GM19035 (cell line): ENCODE results near the gene MIR17HG.
"Not testable (repeated sequence)": the region's sequence is repeated elsewhere in the genome, so short reads cannot be mapped to it uniquely, and the experiment has no call there.

Experiments used
- ATAC-seq: cut with Tn5 transposase; IDR thresholded peaks from one replicate; pipeline ENCODE4 v1.9.1; 2021; ENCODE audit not compliant: unreplicated experiment

Gene MIR17HG

DNA sequence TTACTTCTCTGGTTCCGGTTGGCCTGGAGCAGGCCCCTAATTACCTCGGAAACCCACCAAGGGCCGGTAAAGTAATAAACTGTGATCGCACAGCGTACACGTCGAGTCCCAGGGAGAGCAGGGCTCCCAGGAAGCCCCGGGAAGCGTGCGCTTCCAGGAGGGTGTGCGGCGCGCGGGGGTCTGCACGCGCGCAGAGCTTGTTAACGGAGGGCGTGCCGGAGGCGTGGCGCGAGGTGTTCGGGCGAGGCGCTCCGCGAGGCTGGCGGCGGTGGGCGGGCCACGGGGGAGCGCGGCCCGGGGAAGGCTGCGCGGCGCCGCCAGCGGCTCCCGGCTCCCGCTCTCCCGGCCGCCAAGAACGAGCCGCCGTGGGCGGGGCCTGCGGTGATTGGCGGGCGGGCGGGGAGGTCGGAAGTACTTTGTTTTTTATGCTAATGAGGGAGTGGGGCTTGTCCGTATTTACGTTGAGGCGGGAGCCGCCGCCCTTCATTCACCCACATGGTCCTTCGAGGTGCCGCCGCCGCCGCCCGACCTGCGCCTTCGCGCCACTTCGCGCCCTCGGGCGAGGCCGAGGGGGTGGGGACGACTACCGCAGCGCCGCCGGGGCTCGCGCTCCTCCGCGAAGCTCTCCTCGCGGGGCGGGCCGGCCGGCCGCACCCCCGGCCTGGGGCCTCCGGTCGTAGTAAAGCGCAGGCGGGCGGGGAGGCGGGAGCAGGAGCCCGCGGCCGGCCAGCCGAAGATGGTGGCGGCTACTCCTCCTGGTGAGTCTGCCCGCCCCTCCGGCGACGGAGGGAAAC lies at the start of gene MIR17HG:
TSS of gene MIR17HG (plus strand) at position 486 of the 794 bp plus-strand sequence.
- peak; percentile 49 for ATAC-seq

DNA sequence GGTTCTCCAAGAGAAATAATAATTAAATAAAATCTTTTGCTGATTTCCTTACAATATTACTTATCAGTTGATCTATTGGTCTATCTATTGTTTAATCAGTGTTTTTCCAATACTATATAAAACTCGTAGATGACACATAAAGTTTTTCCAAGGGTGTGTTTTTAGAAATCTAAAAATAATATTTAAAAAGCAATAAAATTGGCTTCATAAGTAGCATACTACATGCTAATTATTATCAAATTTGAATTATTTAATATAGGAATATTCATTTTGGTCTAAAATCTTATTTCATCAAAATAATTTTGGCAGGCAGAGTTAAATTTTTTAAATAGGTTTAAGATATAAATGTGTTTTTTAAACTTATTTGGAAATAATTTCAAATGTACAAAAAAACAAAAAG lies 49.4 kb upstream of the MIR17HG start:
- no peak for ATAC-seq

DNA sequence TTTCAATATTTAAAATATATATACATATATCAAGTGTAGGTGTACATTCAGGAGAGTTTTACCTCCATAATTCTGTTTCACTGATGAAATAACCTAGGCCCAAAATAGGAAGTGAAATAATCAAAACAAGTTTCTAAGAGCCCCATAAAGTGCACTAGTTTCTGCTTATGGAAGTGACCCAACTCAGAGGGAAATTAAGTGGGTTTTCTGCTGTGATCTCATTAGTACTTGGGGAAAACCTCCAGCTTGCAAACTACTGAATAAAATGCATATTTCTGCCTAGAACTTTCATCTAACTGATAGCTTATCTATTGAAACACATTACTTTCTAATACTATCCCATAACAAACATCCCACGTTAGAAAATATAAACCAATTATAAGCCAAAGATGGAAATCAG lies 45.4 kb upstream of the MIR17HG start:
- ATAC-seq: peak; percentile 89

DNA sequence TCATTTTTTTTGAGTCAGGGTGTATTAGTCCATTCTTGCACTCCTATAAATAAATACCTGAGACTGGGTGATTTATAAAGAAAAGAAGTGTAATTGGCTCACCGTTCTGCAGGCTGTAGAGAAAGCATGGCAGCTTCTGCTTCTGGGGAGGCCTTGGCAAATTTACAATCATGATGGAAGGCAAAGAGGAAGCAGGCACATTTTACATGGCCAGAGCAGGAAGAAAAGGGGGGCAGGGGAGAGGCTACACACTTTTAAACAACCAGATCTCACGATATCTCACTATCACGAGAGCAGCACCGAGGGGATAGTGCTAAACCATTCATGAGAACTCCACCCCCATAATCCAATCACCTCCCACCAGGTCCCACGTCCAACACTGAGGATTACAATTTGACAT lies 44.5 kb upstream of the MIR17HG start:
- no peak for ATAC-seq

DNA sequence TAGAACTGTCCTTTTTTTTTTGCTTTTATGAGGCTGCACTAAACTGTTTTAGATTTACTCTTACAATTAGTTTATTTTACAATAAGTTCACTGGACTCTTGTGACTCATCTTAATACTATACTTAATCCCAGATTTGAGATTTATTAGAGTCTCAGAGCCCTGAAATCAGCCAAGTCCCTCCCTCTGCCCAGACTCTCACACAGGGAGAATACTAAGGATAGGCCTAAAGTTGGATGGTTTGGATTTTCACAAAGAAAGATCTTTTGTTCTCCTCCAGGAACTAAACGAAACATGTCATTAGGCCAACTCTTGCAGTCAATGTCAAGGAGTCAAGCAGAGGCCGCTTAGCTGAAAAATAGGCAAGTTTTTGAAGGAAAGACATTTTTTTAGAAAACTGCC lies 42.7 kb upstream of the MIR17HG start:
- no peak for ATAC-seq

DNA sequence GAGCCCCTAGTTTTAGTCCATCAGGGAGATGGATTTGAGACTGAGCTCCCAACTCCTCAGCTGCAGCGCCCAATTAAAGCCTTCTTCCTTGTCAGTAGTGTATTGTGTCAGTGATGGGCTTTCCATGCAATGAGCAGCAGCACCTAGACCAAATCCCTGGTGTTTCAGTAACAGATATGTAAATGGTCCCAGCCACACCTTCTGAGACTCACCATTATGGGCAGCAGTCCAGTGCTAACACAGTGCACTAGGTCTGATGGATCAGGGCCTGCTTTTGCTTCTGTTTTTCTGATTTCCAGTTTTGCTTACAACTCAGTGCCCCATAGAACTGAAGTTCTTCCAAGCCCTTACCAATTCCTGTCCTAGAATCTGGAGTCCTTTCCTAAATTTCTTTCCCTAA lies 41.8 kb upstream of the MIR17HG start:
- ATAC-seq: no peak

DNA sequence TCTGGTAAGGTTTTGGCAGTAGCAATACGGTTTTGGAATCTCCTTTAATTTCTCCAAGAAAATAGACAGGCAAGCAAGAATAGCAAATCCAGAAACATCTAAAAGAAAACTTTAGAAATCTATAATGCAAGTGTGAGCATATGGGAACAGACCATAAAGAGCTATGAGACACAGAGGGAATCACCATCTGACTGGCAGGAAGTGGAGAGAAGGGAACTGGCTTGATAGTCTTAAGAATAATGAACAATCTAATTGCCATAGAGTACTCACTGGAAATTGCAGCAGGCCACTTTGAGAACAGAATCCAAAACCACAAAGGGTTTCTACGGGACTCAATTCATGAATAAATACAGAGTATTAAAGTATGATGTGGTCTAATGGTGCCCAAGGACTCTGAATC lies 39.6 kb upstream of the MIR17HG start:
- no peak for ATAC-seq

DNA sequence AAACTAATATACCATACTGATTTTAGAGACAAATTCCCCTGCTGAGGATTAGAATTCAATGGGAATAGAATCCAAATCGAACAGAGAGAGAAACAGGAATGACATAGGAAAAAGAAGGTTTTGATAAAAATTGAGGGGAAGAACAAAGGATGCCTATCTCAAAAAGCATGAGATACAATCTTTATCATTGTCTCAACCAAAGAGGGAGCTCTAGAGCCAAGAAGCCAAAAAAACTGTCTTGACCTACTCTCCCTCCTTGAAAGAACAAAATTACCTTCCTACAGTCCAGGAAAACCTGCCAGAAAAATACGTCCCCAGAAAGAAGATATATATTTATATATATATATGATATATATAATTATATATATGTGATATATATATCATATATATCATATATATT lies 39.2 kb upstream of the MIR17HG start:
- no peak for ATAC-seq

DNA sequence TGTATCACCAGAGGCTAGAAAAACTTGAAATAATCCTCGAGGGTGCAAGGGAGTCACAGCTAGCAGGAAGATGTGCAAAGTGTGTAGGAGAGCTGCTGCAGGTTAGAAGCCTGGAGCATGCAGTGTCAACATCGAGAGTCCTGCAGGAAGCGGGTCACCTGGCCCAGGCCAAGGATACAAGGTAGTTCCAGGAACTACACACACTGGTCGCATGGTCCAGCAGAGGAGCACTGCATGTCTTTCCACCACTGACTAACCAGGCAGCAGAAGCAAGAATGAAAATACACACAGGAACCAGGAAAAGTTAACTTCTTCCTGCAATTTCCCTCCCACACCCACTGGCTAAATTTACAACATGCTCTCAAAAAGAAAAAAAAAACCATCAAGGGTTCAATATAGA lies 36.0 kb upstream of the MIR17HG start:
- no peak for ATAC-seq

DNA sequence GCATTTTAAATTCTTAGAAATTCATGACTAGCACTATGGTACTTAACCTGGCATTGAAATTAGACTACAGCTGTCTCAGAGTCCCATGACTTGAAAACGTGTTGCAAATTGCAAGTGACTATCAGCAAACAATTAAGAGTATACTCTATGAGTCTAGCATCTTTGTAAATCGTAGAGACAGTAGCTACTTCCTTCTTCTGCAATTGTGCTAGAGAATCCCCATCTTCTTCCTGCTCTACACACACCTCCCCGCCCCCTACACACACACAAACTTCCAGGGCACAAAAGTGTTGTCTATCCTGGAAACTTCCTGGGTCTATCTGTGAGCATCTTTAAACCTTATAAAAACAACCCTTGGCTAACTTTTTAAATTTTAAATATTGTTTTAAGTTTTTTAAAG lies 35.2 kb upstream of the MIR17HG start:
- no peak for ATAC-seq

DNA sequence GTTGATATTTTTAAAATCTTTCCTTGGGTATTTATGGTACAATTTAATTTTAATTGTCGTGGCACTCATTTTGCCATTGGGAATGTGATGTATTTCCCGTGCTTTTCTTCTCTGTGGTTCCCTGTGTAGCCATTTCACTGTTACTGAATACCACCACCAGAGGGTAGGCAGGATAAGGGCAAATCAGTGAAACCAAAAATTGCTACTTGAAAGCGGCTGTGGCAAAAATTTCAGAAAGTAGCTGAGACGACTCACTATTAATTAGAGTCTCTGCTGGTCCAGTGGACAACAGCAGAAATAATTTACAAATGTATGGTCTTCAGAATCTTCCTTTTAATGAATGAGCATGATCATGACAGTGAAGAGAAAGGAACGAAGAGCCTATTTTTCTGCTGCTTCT lies 34.4 kb upstream of the MIR17HG start:
- ATAC-seq: peak; percentile 89

DNA sequence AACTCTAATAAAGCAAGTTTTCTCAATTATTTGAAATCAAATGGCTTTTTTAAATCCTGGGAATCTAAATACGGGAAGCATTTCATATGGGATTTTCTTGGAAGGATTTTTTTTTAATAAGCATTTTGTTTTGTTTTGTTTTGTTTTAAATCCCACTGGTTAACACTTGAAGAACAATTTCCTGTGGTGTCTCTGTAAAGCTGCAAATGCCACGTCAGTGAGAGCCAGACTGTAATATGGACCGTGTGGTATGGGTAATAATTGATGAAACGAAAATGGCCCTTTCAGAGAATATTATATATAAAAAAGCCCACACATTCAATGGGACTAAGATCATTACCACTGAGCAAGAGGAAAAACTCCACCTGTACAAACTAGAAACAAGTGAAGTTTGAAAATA lies 33.9 kb upstream of the MIR17HG start:
- peak; percentile 54 for ATAC-seq

DNA sequence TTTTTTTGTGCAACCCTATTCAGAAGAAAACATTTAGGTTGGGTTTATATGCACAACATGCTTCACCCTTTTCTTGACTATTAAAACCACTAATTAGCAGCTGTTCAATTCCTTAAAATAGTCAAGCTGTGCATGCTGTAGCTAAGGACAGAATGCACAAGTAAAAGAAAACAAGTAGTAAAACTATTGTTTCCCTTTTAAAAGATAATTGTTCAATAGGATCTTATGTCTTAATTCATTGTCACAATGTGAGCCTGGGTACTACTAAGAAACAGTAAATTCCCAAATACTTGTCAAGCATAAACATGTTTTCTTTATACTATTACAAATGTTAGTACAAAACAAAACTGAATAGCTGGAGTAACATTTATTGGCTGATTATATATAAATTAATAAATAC lies 32.6 kb upstream of the MIR17HG start:
- ATAC-seq: no peak

DNA sequence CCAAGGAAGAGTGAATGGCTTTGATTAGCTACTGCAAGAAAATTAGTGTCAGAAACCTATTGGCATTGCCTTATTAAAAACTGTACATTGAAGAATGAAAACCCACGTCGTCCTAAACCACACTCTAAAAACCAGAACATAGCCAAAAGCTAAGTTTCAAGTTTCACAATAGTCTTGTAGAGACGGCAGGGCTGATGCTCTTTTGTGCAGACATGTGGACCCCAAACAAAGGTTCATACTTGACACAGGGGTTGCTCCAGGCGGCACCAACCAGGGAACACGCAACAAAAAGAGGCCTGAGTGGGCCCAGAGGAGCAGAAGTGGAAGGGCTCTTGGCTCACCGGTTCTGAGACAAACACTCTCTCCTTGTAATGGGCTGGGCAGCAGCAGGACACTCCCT lies 28.6 kb upstream of the MIR17HG start:
- ATAC-seq: no peak

DNA sequence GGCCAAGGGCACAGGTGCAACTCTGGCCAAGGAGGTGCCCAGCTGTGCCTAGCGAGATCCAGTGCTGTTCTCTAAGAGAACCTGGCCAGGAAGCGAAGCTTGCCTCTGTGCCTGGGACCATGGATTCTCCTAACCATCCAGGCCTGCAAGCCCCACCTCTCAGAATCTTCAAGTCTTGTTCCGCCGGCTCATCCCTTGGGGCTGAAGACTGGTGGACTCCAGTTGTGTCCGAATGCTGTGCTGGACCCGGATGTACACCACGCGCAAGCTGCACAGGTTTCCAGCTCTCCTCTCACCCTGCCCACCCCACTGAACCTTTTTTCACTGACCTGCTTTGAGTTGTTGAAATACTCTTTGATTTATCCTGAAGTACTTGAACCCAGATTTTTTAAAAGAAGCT lies 27.5 kb upstream of the MIR17HG start:
- no peak for ATAC-seq

DNA sequence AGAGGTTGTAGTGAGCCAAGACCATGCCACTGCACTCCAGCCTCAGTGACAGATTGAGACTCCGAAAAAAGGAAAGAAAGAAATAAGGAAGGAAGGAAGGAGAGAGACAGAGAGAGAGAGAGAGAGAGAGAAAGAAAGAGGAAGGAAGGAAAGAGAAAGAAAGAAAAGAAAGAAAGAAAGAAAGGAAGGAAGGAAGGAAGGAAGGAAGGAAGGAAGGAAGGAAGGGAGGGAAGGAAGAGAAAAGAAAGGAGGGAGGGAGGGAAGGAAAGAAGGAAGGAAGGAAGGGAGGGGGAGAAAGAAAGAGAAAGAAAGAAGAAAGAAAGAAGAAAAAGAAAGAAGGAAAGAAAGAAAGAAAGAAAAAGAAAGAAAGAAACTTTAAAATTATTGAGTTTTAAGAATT lies 26.5 kb upstream of the MIR17HG start:
- ATAC-seq: not testable (repeated sequence)

DNA sequence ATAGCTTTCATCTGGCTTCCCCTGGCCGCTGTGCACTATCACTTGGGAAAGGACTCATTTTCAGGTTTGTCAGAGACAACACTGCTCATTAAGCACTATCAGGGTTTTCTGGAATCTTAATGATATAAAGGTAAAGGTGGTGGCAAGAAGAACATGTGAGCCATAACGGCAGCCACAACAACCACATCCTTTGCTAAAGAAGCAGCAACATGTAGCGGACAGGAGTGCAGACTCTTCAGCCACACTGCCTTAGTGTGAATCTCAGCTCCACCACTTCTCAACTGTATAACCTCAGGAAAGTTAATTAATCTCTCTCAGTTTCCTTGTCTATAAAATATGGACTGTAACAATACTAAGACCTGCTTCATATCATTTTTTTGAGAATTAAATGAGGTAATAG lies 24.1 kb upstream of the MIR17HG start:
- no peak for ATAC-seq

DNA sequence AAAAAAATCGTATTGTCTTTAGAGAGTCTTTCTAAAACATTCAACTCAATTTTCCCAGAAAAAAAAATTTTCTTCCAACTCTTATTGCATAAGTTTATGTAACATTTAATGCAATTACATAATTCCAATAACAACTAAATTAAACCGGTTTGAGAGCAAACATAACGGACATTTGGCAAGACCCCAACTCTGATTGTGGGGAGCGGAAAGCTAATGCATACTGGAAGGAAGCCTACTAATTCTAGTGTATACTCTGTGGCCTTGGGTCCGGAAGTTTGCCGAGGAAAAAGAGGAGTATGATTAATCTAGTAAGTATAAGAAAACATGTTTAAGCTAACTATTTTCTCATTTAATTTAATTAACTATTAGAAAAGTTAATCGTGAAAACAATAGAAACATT lies 21.3 kb upstream of the MIR17HG start:
- no peak for ATAC-seq

DNA sequence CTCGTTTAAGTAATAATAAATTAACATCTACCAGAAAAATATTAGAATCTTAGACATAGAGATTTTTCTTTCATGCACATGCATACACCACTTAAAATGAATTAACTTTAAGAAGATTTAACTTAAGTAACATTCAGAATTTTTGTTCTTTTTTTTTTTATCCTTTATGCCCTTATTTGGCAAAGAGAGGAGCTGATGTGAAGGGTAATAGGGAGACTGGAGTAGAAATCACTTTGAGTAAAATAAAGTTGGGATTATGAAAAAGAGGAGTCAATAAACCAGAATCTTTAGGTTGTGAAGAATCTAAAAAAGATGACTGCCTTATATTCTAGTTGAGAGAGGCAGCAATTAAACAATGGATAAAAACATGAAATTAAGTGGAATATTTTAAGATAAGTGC lies 18.8 kb upstream of the MIR17HG start:
- no peak for ATAC-seq

DNA sequence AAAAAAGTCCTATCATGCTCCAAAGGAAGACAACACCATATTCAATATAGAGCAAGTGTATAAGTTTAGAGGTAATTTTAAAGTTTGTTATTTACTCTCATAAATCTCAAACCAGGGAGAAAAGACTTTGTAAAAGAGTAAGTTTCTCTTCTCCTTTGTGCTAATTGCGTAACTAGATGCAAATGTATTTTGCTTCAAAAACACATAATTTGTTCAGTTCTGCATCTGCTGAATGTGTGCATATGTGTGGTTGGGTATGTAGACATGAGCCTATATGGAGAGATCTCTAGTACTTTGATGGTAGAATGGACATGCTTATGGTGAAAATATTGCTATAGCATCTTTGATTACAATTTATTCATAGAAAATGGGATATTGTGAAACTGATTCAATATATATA lies 17.8 kb upstream of the MIR17HG start:
- ATAC-seq: no peak

DNA sequence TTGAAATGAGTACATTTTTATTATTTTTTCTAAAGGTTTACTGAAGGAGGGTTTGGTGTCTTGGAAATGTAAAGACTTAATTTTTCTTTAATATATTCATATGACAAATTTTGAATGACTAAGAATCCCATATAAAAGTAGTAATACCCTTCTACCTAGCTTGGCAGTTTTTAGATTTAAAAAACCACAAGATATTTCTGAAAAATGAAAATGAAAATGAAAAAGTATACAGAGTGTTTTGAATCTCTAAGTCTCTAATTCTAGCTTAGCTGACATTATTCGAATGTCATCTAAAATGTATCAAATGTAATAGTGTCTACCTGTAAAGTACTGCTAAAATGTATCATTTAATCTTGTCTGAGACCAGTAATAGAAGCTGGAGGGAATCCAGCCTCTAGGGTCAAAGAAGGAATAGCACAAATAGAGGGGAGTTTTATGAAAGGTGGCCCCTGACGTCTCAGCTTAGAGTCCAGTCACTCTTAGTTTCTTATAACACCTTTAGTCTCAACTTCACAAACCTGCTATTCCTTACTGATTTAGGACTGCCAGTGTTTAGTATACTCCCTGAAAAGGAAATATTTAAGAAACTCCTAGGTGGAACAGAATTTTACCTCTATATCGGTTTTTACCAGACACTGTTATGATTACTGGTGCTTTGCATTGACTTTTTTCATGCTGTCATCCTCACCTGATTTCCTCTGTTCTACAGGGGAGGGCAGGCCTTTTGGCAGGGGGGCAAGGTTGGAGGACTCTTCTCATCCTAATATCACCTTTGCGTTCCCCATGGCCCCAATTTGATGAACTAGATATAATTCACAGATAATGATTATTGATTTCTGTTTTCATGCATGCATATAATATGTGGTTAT lies 16.2 kb upstream of the MIR17HG start:
- peak; percentile 81 for ATAC-seq

DNA sequence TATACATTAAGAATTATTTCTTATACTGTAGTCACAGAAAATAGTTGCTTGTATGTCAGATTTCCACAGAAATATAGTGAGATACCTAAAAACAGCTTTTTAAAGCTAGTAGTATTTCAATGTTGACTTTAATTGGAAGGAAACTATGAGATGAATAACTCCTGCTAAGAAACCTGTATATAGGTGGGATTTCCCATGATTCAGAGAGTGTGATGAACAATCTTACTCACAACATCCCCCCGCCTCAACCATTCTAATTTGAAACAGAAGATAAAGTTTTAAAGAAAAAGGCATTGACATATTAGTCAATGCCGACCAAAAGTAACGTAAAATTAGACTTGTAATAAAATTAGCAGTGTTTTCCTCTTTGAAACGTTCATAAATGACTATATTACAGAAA lies 1.4 kb upstream of the MIR17HG start:
- no peak for ATAC-seq
